Activated CD8-positive, alpha-beta T cell treated with anti-CD3 and anti-CD28 coated beads for 36 hours (primary cell): Measurements from ENCODE around the gene ZSWIM4. TPM values are rescaled to one million over a fixed set of nuclear protein-coding genes. Genes with fewer than 3 reads are reported as not detected.
A peak's percentile ranks its signal among the peaks of the same experiment; 100 is the strongest.

ENCODE experiments used
- ATAC-seq: fragments of 200-7000 bp; cut with Tn5 transposase; one replicate; pipeline ENCODE4 v1.10.0; 2021; ENCODE audit warnings: mild to moderate bottlenecking, moderate library complexity
- CTCF ChIA-PET: fragments of 350-600 bp; sonication (Branson Sonifier 250); formaldehyde crosslinking; loops from one replicate; lab custom pipeline; 2021; ENCODE audit warnings: antibody characterized with exemption; lab: Charles Lee
- POLR2A ChIA-PET: fragments of 350-600 bp; sonication (Branson Sonifier 250); formaldehyde crosslinking; loops from one replicate; lab custom pipeline; 2021; ENCODE audit warnings: antibody characterized with exemption; lab: Charles Lee
- DNase-seq: peaks from one replicate; pipeline ENCODE4 v3.0.0-alpha.2; 2020
- H3K27ac Mint-ChIP-seq: one replicate; pipeline ENCODE4 v1.8.0; 2021; ENCODE audit warnings: mild to moderate bottlenecking, mixed read lengths
- H3K27me3 Mint-ChIP-seq: one replicate; pipeline ENCODE4 v1.8.0; 2021; ENCODE audit warnings: mixed read lengths
- H3K36me3 Mint-ChIP-seq: one replicate; pipeline ENCODE4 v1.8.0; 2021; ENCODE audit warnings: low read depth, mixed read lengths
- H3K4me1 Mint-ChIP-seq: one replicate; pipeline ENCODE4 v1.8.0; 2021; ENCODE audit warnings: low read depth, mixed read lengths
- H3K4me3 Mint-ChIP-seq: one replicate; pipeline ENCODE4 v1.8.0; 2021; ENCODE audit warnings: mild to moderate bottlenecking, moderate library complexity, mixed read lengths
- H3K9me3 Mint-ChIP-seq: one replicate; pipeline ENCODE4 v1.8.0; 2021; ENCODE audit warnings: mixed read lengths
- CTCF ChIP-seq: fragments of 200-600 bp; IDR thresholded peaks from one replicate; pipeline ENCODE4 v1.8.0; 2022; ENCODE audit warnings: antibody characterized with exemption, mild to moderate bottlenecking
- intact Hi-C: fragments of 100-400 bp; cut with micrococcal nuclease; formaldehyde crosslinking; loops from one replicate; pipeline ENCODE4 v1.10.0; 2022
- total RNA-seq, 2 experiments: library from RNA; stranded (reverse); gene quantifications; one replicate each; pipeline ENCODE4 v1.2.3, GENCODE V29; 2021

ZSWIM4 gene
- total RNA-seq, 2 experiments from 2014 or later: 6.6 to 6.8 TPM

GRCh38 chr19:13762635-13763235 is 32.5 kb upstream of the ZSWIM4 start:
- Mint-ChIP-seq H3K36me3 (peaks cover 31% of the 10 kb centered on the region), H3K27me3 (no peaks in the 10 kb centered on the region), H3K9me3 (no peaks in the 10 kb centered on the region), H3K4me3 (no peak overlapping the region), H3K4me1 (peaks cover 11% of the 10 kb centered on the region), H3K27ac (no peak overlapping the region)
- intact Hi-C loops: no loop called here
- ChIA-PET CTCF (no interaction called here), POLR2A (interaction anchor here (1.0 to 2.9 kb wide), 3 partner anchors 11 to 12 kb away, joined by 3 to 18 read pairs (median 5); partner anchors contain the start of gene C19orf53)
- DNase-seq: no peak
- no peak for ATAC-seq
- no peak for TF ChIP-seq CTCF

DNA sequence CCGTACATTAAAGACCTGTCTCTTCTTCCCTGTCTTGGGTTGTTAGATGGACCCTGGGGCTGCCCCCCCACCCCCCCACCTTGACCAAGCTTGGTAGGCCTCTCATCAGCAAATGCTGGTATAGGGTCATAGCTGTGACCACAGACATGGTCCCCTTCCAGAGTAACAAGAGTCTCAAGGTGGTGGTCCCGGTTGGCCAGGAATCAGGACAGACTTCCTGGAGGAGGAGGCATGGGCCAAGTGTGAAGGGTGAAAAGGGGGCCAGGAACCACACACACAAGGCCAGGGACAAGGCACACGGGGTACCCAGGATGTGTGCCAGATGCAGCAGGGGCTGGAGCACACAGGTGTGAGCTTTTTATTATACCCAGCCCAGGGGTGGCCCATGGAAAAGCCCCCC is 32.0 kb upstream of the ZSWIM4 start:
- H3K4me1 Mint-ChIP-seq: peaks cover 11% of the 10 kb centered on the region
- no peaks in the 10 kb centered on the region for H3K27me3 Mint-ChIP-seq
- TF ChIP-seq CTCF: no peak
- H3K27ac Mint-ChIP-seq: peak overlapping the region; percentile 61
- no peaks in the 10 kb centered on the region for H3K9me3 Mint-ChIP-seq
- ATAC-seq (no peak), DNase-seq (no peak)
- POLR2A ChIA-PET: interaction anchor here (1.2 to 2.9 kb wide), 2 partner anchors 11 to 12 kb away, joined by 5 to 18 read pairs; partner anchors contain the start of gene C19orf53
- intact Hi-C loops: no loop called here
- H3K4me3 Mint-ChIP-seq: peak overlapping the region; percentile 84
- CTCF ChIA-PET: interaction anchor here (1.4 kb wide), 1 partner anchor 11 kb away, joined by 4 read pairs; the partner anchor contains the start of gene C19orf53
- peaks cover 30% of the 10 kb centered on the region for H3K36me3 Mint-ChIP-seq

DNA sequence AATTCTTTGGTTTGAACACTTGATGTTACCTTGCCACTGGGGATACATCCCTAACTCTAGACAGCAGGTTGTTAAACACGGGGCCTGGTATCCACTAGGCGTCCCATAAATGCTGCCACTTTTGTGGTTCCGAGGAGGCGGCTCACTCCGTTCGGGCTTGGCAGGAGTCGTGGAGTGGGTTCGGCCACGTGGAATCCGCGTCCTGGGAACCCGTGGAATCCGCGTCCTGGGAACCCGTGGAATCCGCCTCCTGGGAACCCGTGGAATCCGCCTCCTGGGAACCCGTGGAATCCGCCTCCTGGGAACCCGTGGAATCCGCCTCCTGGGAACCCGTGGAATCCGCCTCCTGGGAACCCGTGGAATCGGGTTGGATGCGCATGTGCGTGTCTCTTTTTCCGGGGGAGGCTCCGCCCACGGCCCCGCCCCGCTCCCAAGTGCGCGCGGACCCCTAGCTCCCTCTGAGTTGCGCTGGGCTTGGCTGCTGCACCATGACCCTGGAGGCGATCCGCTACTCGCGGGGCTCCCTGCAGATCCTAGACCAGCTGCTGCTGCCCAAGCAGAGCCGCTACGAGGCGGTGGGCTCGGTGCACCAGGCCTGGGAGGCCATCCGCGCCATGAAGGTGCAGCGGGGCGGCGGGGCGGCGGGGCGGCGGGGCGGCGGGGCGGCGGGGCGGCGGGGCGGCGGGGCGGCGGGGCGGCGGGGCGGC is 31.0 kb upstream of the ZSWIM4 start, which contains the start of gene MRI1:
Gene MRI1 (plus strand): TSS at position 422 of the 707 bp plus-strand sequence. CDS start 67 bp downstream, at position 489.
- intact Hi-C loops: no loop called here
- peak; percentile 87 for ATAC-seq
- Mint-ChIP-seq H3K9me3 (no peaks in the 10 kb centered on the region), H3K36me3 (peaks cover 28% of the 10 kb centered on the region), H3K27ac (peak within 1 kb of the TSS; percentile 75), H3K4me1 (peaks cover 11% of the 10 kb centered on the region), H3K4me3 (peak within 1 kb of the TSS; percentile 84), H3K27me3 (no peaks in the 10 kb centered on the region)
- peak; percentile 78 for DNase-seq
- no peak for TF ChIP-seq CTCF
- POLR2A ChIA-PET: interaction anchor here (1.4 to 2.9 kb wide), 2 partner anchors 10 to 16 kb away, joined by 10 to 18 read pairs; partner anchors contain the start of gene C19orf53
- CTCF ChIA-PET: interaction anchor here (1.0 to 1.4 kb wide), 2 partner anchors 10 to 33 kb away, joined by 3 to 4 read pairs; partner anchors contain the start of gene C19orf53

GRCh38 chr19:13764821-13765394 is 30.3 kb upstream of the ZSWIM4 start:
- H3K4me3 Mint-ChIP-seq: peak overlapping the region; percentile 84
- peak; percentile 58 for ATAC-seq
- intact Hi-C loops: no loop called here
- ChIA-PET POLR2A (interaction anchor here (1.4 to 2.9 kb wide), 2 partner anchors 9 to 17 kb away, joined by 10 to 18 read pairs; partner anchors contain the start of gene C19orf53), CTCF (interaction anchor here (1.0 to 1.4 kb wide), 2 partner anchors 9 to 33 kb away, joined by 3 to 4 read pairs; partner anchors contain the start of gene C19orf53)
- no peaks in the 10 kb centered on the region for H3K9me3 Mint-ChIP-seq
- DNase-seq: peak; percentile 52
- H3K27me3 Mint-ChIP-seq: no peaks in the 10 kb centered on the region
- H3K27ac Mint-ChIP-seq: peak overlapping the region; percentile 74
- no peak for TF ChIP-seq CTCF
- peaks cover 31% of the 10 kb centered on the region for H3K36me3 Mint-ChIP-seq
- H3K4me1 Mint-ChIP-seq: peaks cover 11% of the 10 kb centered on the region
